ENCODE data around the gene RPL23.
A peak's percentile ranks its signal among the peaks of the same experiment; 100 is the strongest.

The RPL23 gene

DNA sequence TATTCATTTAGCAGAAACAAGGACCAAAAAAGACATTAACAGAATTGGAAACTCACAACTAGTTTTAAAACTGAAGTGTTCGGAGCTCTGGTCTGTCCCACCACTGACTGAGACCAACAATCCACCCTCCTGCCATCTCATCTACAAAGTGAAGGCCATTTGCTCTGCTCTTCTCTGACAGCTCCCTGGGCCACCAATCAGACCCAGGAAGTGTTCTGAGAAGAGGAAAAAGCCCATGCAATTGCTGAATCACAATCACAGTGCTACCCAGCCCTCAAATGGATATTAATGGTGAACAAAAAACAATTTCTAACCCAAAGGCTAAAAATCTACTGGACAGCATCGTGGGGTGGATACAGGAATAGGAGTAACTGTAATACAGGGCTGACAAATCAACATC, 2.1 kb downstream of the RPL23 start:
- Histone ChIP-seq H3K27me3 (replicated peaks) (no peaks in the 10 kb centered on the region), H3K27ac (no peak overlapping the region), H3K4me3 (ENCODE audit: low read depth, low read length) (peak overlapping the region; percentile 96), H3K36me3 (replicated peaks) (peaks cover 62% of the 10 kb centered on the region)
- in situ Hi-C loops (cut with HindIII; ENCODE audit: low pct_ligation_motif_present, low sequenced_read_pairs): no loop called here
- no peak for DNase-seq
- TF ChIP-seq, protein P1, sequence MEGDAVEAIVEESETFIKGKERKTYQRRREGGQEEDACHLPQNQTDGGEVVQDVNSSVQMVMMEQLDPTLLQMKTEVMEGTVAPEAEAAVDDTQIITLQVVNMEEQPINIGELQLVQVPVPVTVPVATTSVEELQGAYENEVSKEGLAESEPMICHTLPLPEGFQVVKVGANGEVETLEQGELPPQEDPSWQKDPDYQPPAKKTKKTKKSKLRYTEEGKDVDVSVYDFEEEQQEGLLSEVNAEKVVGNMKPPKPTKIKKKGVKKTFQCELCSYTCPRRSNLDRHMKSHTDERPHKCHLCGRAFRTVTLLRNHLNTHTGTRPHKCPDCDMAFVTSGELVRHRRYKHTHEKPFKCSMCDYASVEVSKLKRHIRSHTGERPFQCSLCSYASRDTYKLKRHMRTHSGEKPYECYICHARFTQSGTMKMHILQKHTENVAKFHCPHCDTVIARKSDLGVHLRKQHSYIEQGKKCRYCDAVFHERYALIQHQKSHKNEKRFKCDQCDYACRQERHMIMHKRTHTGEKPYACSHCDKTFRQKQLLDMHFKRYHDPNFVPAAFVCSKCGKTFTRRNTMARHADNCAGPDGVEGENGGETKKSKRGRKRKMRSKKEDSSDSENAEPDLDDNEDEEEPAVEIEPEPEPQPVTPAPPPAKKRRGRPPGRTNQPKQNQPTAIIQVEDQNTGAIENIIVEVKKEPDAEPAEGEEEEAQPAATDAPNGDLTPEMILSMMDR (IDR thresholded peaks at IDR 0.05; ENCODE audit: low read depth, low read length, missing control alignments): no peak

DNA sequence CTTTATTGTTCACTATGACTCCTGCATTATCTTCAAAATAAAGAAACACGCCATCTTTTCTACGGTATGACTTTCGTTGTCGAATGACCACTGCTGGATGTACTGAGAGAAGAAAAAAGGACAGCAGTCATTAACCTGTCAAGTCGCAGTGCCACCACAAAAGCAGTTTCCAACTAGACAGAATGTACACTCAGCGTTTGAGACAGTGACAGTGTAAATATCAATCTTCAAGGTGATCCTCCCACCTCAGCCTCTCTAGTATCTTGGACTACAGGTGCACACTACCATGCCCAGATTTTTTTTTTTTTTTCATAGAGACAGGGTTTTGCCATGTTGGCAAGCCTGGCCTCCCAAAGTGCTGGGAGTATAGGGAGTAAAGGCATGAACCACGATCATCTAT, 3.1 kb downstream of the RPL23 start:
- H3K4me3 ChIP-seq (ENCODE audit: low read depth, low read length): peak overlapping the region; percentile 96
- no peak overlapping the region for H3K27ac ChIP-seq
- H3K36me3 ChIP-seq (replicated peaks): peaks cover 69% of the 10 kb centered on the region

DNA sequence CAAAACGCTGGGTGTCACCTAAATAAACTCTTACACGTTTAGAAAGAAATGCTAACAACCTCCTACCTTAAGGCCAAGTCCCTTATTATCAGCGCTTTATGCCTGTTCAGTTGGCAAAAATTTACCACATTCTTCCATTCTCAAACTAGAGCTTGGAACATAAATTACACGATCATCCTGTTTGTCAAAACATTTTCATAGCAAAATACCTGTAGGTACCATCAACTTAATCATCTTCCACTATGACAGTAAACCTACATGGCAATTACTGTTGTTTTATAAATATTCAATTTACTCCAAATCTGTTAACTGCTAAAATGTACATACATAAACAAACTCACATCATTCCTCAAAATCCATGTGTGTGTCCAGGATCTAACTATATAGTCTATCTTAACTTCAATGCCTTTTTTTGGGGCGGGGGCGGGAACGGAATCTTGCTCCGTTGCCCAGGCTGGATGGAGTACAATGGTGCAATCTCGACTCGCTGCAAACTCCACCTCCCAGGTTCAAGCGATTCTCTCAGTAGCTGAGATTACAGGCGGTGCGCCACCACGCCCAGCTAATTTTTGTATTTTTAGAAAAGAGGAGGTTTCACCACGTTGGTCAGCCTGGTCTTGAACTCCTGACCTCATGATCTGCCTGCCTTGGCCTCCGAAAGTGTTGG, 4.4 kb downstream of the RPL23 start:
- no peak overlapping the region for H3K27ac ChIP-seq
- no peak for DNase-seq
- TF ChIP-seq, protein P1 (IDR thresholded peaks at IDR 0.05; ENCODE audit: low read depth, low read length, missing control alignments): no peak
- H3K27me3 ChIP-seq (replicated peaks): no peaks in the 10 kb centered on the region
- H3K4me3 ChIP-seq (ENCODE audit: low read depth, low read length): no peak overlapping the region
- in situ Hi-C loops (cut with HindIII; ENCODE audit: low pct_ligation_motif_present, low sequenced_read_pairs): no loop called here
- H3K36me3 ChIP-seq (replicated peaks): peaks cover 69% of the 10 kb centered on the region

More for the DNA sequence above, 3.1 kb downstream of the RPL23 start:
- in situ Hi-C loops (cut with HindIII; ENCODE audit: low pct_ligation_motif_present, low sequenced_read_pairs): no loop called here
- no peak for DNase-seq
- H3K27me3 ChIP-seq (replicated peaks): no peaks in the 10 kb centered on the region
- TF ChIP-seq, protein P1 (IDR thresholded peaks at IDR 0.05; ENCODE audit: low read depth, low read length, missing control alignments): no peak

DNA sequence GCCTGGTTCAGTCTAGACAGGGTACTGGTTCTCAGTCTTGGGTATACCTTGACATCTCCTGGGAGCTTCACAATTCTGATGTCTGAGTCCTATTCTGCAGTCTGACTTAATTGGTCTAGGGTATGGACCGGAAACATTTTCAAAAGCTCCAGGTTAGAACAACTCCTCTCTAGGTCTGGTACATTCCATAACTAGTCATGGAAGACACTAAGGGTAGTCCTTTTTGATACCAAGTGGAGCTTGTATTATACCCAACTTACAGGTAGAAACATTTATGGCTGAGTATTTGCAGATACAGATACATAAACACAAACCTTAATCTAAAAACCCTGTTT, 5.0 kb downstream of the RPL23 start:
- TF ChIP-seq, protein P1 (IDR thresholded peaks at IDR 0.05; ENCODE audit: low read depth, low read length, missing control alignments): no peak
- in situ Hi-C loops (cut with HindIII; ENCODE audit: low pct_ligation_motif_present, low sequenced_read_pairs): no loop called here
- Histone ChIP-seq H3K36me3 (replicated peaks) (peaks cover 69% of the 10 kb centered on the region), H3K27me3 (replicated peaks) (no peaks in the 10 kb centered on the region), H3K4me3 (ENCODE audit: low read depth, low read length) (no peak overlapping the region), H3K27ac (no peak overlapping the region)
- no peak for DNase-seq

DNA sequence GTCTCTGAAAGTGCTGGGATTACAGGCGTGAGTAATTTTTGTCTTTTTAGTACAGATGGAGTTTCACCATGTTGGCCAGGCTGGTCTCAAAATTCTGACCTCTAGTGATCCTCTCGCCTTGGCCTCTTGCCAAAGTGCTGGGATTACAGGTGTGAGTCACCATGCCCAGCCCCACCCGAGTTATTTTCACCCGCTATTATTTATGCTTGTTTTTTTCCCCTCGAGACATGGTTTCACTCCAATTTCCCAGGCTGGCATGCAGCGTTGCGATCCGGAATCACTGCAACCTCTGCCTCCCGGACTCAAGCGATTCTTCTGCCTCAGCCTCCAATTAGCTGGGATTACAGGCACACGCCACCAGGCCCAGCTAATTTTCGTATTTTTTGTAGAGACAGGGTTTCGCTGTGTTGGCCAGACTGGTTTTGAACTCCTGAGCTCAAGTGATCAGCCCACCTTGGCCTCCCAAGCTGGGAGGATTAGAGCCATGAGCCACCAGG, 9.2 kb downstream of the RPL23 start:
- Histone ChIP-seq H3K27me3 (replicated peaks) (no peaks in the 10 kb centered on the region), H3K36me3 (replicated peaks) (peaks cover 34% of the 10 kb centered on the region), H3K27ac (no peak overlapping the region), H3K4me3 (ENCODE audit: low read depth, low read length) (no peak overlapping the region)
- no peak for DNase-seq
- in situ Hi-C loops (cut with HindIII; ENCODE audit: low pct_ligation_motif_present, low sequenced_read_pairs): no loop called here
- TF ChIP-seq, protein P1 (IDR thresholded peaks at IDR 0.05; ENCODE audit: low read depth, low read length, missing control alignments): no peak

DNA sequence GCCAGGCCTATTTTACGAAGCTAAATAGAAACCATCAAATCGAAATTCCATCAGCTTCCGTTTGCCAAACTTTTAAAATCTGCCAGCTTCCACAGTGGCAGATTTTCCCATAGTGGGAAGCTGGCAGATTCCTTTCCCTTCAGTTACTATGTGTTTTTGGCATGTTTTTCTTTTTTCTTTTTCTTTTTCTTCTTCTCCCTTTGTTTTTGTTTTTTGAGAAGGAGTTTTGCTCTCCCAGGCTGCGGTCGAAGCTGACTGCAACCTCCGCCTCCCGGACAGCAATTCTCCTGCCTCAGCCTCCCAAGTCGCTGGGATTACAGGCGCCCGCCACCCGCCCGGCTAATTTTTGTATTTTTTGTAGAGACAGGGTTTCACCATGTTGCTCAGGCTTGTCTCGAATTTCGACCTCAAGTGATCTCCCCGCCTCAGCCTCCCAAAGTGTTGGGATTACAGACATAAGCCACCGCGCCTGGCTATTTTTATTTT, 27.7 kb downstream of the RPL23 start:
- no peak for DNase-seq
- in situ Hi-C loops (cut with HindIII; ENCODE audit: low pct_ligation_motif_present, low sequenced_read_pairs): no loop called here
- Histone ChIP-seq H3K36me3 (replicated peaks) (peaks cover 4% of the 10 kb centered on the region), H3K27me3 (replicated peaks) (no peaks in the 10 kb centered on the region), H3K4me3 (ENCODE audit: low read depth, low read length) (peak overlapping the region; percentile 92), H3K27ac (peak overlapping the region; percentile 99)
- TF ChIP-seq, protein P1 (IDR thresholded peaks at IDR 0.05; ENCODE audit: low read depth, low read length, missing control alignments): no peak
